HCT116 (cell line): ENCODE data around the gene PMEPA1. TPM values are rescaled to one million over a fixed set of nuclear protein-coding genes. Genes with fewer than 3 reads are reported as not detected.

Source experiments
- ATAC-seq: fragments of 200-7000 bp; cut with Tn5 transposase; 2 replicates; pipeline ENCODE4 v1.9.1; 2020; ENCODE audit warnings: mild to moderate bottlenecking, moderate library complexity
- BruUV-seq: library from RNA; stranded (reverse); fragments of 400-500 nt; replicated peaks from 2 replicates; lab custom pipeline; 2021; lab: Mats Ljungman, UMichigan
- CTCF ChIA-PET: fragments of 300-600 bp; sonication (Branson Sonifier 250); formaldehyde crosslinking; loops from one replicate; lab custom pipeline; 2021; ENCODE audit warnings: antibody characterized with exemption; lab: Charles Lee
- POLR2A ChIA-PET: fragments of 300-600, 350-600 bp; sonication (Branson Sonifier 250); formaldehyde crosslinking; loops from one replicate; lab custom pipeline; 2021; ENCODE audit warnings: antibody characterized with exemption; lab: Charles Lee
- RAD21 ChIA-PET, 2 experiments: fragments of 300-600 bp; sonication (Branson Sonifier 250); formaldehyde crosslinking; loops; one replicate each; lab custom pipeline; 2023; ENCODE audit warnings: low total read pairs in 2 of 2; ENCODE audit not compliant: uncharacterized antibody in 2 of 2, unreplicated experiment in 2 of 2, low non-redundant PET in 1 of 2; lab: Charles Lee
- DNase-seq: peaks from one replicate; pipeline ENCODE4 v3.0.0-alpha.2; 2010; ENCODE audit warnings: low read depth, low spot score
- H2AFZ ChIP-seq: fragments of 200-600 bp; shearing (Covaris generic), sonication (generic); 2 replicates; pipeline ENCODE4 v1.6.1; 2017; ENCODE audit warnings: low read depth, mixed run types, mixed read lengths, antibody characterized with exemption, low read length; ENCODE audit not compliant: poor library complexity, severe bottlenecking
- H3K27ac ChIP-seq: 2 replicates; pipeline ENCODE4 v1.5.1; 2012; ENCODE audit warnings: low read depth, low read length
- H3K27me3 ChIP-seq: fragments of 200-600 bp; sonication (generic); 2 replicates; pipeline ENCODE4 v1.6.1; 2016; ENCODE audit warnings: mixed run types, low read length, mixed read lengths; ENCODE audit not compliant: insufficient read depth
- H3K36me3 ChIP-seq, 2 experiments: fragments of 200-500 bp in 1 of 2; fragments of 200-600 bp in 1 of 2; sonication (Bioruptor generic) in 1 of 2; sonication (generic) in 1 of 2; 2 replicates each; pipeline versions ENCODE4 v1.5.1 to v1.6.1; 2014 to 2016; ENCODE audit warnings: low read length in 2 of 2, inconsistent platforms in 1 of 2, mixed read lengths in 1 of 2, mixed run types in 1 of 2; ENCODE audit not compliant: insufficient read depth in 2 of 2, control insufficient read depth in 1 of 2
- H3K4me1 ChIP-seq, 2 experiments: fragments of 200-600 bp in 1 of 2; sonication (generic) in 1 of 2; 2 replicates each; pipeline versions ENCODE4 v1.5.1 to v1.6.1; 2012 to 2017; ENCODE audit warnings: low read length in 2 of 2, inconsistent platforms in 1 of 2, mild to moderate bottlenecking in 1 of 2, mixed read lengths in 1 of 2, mixed run types in 1 of 2, moderate library complexity in 1 of 2; ENCODE audit not compliant: insufficient read depth in 2 of 2, control insufficient read depth in 1 of 2
- H3K4me2 ChIP-seq: fragments of 200-600 bp; sonication (generic); 2 replicates; pipeline ENCODE4 v1.6.1; 2017; ENCODE audit warnings: mixed run types, low read length, mixed read lengths
- H3K4me3 ChIP-seq, 2 experiments: fragments of 200-600 bp in 1 of 2; sonication (generic) in 1 of 2; replicated peaks in 1 of 2; 2 replicates each; pipeline ENCODE4 v1.5.1; 2011 to 2016; ENCODE audit warnings: low read length in 2 of 2, control low read depth in 1 of 2, low read depth in 1 of 2, mild to moderate bottlenecking in 1 of 2, mixed read lengths in 1 of 2, mixed run types in 1 of 2
- H3K79me2 ChIP-seq: fragments of 200-600 bp; sonication (generic); 2 replicates; pipeline ENCODE4 v1.6.1; 2017; ENCODE audit warnings: mild to moderate bottlenecking, mixed run types, low read length, moderate library complexity, mixed read lengths; ENCODE audit not compliant: insufficient read depth
- H3K9ac ChIP-seq: fragments of 200-600 bp; sonication (generic); 2 replicates; pipeline ENCODE4 v1.6.1; 2016; ENCODE audit warnings: low read length, mixed read lengths
- H3K9me2 ChIP-seq: fragments of 200-600 bp; sonication (generic), shearing (Covaris generic); 2 replicates; pipeline ENCODE4 v1.6.1; 2017; ENCODE audit warnings: mixed run types, mild to moderate bottlenecking, moderate library complexity; ENCODE audit not compliant: insufficient read depth
- H3K9me3 ChIP-seq, 2 experiments: fragments of 200-500 bp in 1 of 2; fragments of 200-600 bp in 1 of 2; sonication (Bioruptor generic) in 1 of 2; sonication (generic) in 1 of 2; 2 replicates each; pipeline ENCODE4 v1.6.1; 2014 to 2017; ENCODE audit warnings: low read length in 2 of 2, mixed read lengths in 2 of 2, inconsistent platforms in 1 of 2, low read depth in 1 of 2, mild to moderate bottlenecking in 1 of 2, mixed run types in 1 of 2, moderate library complexity in 1 of 2; ENCODE audit not compliant: control insufficient read depth in 1 of 2, insufficient read depth in 1 of 2
- H4K20me1 ChIP-seq: fragments of 200-600 bp; sonication (generic), shearing (Covaris generic); 2 replicates; pipeline ENCODE4 v1.6.1; 2017; ENCODE audit warnings: mixed run types, mild to moderate bottlenecking, moderate library complexity; ENCODE audit not compliant: insufficient read depth
- CBX3 ChIP-seq: IDR thresholded peaks from 2 replicates; pipeline ENCODE4 v1.6.1; 2012; ENCODE audit warnings: low read depth
- ELF1 ChIP-seq: IDR thresholded peaks from 2 replicates; pipeline ENCODE4 v1.6.1; 2012; ENCODE audit warnings: low read depth, borderline replicate concordance
- EZH2 ChIP-seq: fragments of 200-600 bp; sonication (generic); IDR thresholded peaks from 2 replicates; pipeline ENCODE4 v1.6.1; 2017; ENCODE audit warnings: antibody characterized with exemption, mixed run types
- EZH2phosphoT487 ChIP-seq: fragments of 200-600 bp; IDR thresholded peaks from 2 replicates; pipeline ENCODE4 v1.6.1; 2018; ENCODE audit warnings: antibody characterized with exemption, borderline replicate concordance
- FOSL1 ChIP-seq: IDR thresholded peaks from 2 replicates; pipeline ENCODE4 v1.6.1; 2012; ENCODE audit warnings: low read depth
- JUND ChIP-seq: IDR thresholded peaks from 2 replicates; pipeline ENCODE4 v1.6.1; 2012
- POLR2A ChIP-seq: IDR thresholded peaks from 2 replicates; pipeline ENCODE4 v1.7.0; 2011; ENCODE audit warnings: borderline replicate concordance; ENCODE audit not compliant: insufficient read depth, insufficient read length; ENCODE audit errors: extremely low read depth
- POLR2AphosphoS5 ChIP-seq: IDR thresholded peaks from 2 replicates; pipeline ENCODE4 v1.6.1; 2011; ENCODE audit warnings: mild to moderate bottlenecking, low read depth, low read length, moderate library complexity
- SIN3A ChIP-seq: IDR thresholded peaks from 2 replicates; pipeline ENCODE4 v1.6.1; 2012; ENCODE audit warnings: low read depth
- SRF ChIP-seq: IDR thresholded peaks from 2 replicates; pipeline ENCODE4 v1.6.1; 2012; ENCODE audit warnings: low read depth
- TCF7L2 ChIP-seq: IDR thresholded peaks from 2 replicates; pipeline ENCODE4 v1.7.0; 2011; ENCODE audit warnings: borderline replicate concordance, inconsistent platforms; ENCODE audit not compliant: insufficient read depth, insufficient read length; ENCODE audit errors: extremely low read depth
- YY1 ChIP-seq: IDR thresholded peaks from 2 replicates; pipeline ENCODE4 v1.6.1; 2011; ENCODE audit warnings: low read length, low read depth, moderate library complexity, mild to moderate bottlenecking; ENCODE audit not compliant: insufficient replicate concordance; ENCODE audit errors: extremely low read depth
- intact Hi-C: fragments of 100-400 bp; cut with micrococcal nuclease; formaldehyde crosslinking; loops from 2 replicates; pipeline ENCODE4 v1.10.0; 2022
- total RNA-seq: library from RNA; stranded (reverse); gene quantifications from one replicate; pipeline ENCODE4 v1.2.1, GENCODE V29; 2021; ENCODE audit not compliant: unreplicated experiment
- TF ChIP-seq, protein P1 (sequence below): IDR thresholded peaks from 2 replicates; pipeline ENCODE4 v1.6.1; 2012

The PMEPA1 gene
- total RNA-seq, 1 experiment from 2014 or later: 0.64 TPM

DNA sequence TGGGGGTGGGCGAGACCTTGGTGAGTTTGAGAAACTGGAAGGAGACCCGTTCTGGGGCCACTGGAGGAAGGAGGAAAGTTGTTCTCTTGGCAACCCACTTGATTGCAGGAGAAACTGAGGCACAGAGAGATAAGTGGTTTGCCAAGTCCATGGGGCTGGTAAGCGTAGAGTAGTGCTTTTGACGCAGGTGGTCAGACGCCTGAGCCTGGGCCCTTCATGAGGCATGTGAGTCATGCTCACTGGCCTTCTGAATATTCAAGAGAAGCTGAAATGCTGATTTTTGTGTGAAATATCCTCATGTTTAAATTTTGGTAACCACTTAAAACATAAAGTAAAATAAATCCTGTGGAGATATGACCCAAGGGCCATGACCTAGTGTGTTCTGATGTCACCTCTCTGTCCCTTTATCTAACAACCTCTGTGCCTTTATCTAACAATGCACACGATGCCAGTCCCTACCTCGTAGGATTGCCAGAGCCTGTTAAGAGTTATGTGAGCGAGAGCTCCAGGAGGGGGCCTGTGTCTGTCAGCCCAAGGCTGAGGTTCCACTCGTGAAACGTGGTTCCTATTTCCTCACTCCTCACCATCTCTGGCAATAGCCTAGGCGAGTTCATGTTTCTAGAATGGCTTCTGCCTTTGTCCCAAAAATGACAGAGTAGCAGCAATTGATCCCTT, 32.8 kb upstream of the PMEPA1 start:
- intact Hi-C loops: no loop called here
- no peaks in the 10 kb centered on the region for H3K9me2 ChIP-seq
- no peaks in the 10 kb centered on the region for H3K4me1 ChIP-seq
- peaks cover 23% of the 10 kb centered on the region for H3K27me3 ChIP-seq
- H3K79me2 ChIP-seq: no peaks in the 10 kb centered on the region
- H3K4me3 ChIP-seq: no peak overlapping the region
- POLR2A ChIA-PET: no interaction called here
- CTCF ChIA-PET: no interaction called here
- DNase-seq (no peak), ATAC-seq (no peak)
- no peaks in the 10 kb centered on the region for H4K20me1 ChIP-seq
- H3K9ac ChIP-seq: no peak overlapping the region
- H3K36me3 ChIP-seq: no peaks in the 10 kb centered on the region
- RAD21 ChIA-PET: no interaction called here
- BruUV-seq: no TSS peak
- no peak overlapping the region for H2AFZ ChIP-seq
- H3K27ac ChIP-seq: no peak overlapping the region
- no peaks in the 10 kb centered on the region for H3K9me3 ChIP-seq
- H3K4me2 ChIP-seq: no peak overlapping the region
- no peak for TF ChIP-seq FOSL1
- TF ChIP-seq, protein P1, sequence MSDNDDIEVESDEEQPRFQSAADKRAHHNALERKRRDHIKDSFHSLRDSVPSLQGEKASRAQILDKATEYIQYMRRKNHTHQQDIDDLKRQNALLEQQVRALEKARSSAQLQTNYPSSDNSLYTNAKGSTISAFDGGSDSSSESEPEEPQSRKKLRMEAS: no peak
- TF ChIP-seq SRF: no peak
- no peak for TF ChIP-seq JUND
- TF ChIP-seq YY1: no peak
- TF ChIP-seq EZH2phosphoT487: no peak
- no peak for TF ChIP-seq POLR2AphosphoS5
- TF ChIP-seq POLR2A: no peak
- no peak for TF ChIP-seq ELF1
- no peak for TF ChIP-seq EZH2
- TF ChIP-seq CBX3: no peak
- no peak for TF ChIP-seq TCF7L2
- TF ChIP-seq SIN3A: no peak
